HG02970 (cell line): Measurements from ENCODE around the gene FGGY.

Experiments
- ATAC-seq: cut with Tn5 transposase; IDR thresholded peaks from one replicate; pipeline ENCODE4 v1.9.1; 2021; ENCODE audit warnings: mild to moderate bottlenecking, moderate library complexity, moderate number of reproducible peaks; ENCODE audit not compliant: unreplicated experiment, low FRiP score

The FGGY gene

DNA sequence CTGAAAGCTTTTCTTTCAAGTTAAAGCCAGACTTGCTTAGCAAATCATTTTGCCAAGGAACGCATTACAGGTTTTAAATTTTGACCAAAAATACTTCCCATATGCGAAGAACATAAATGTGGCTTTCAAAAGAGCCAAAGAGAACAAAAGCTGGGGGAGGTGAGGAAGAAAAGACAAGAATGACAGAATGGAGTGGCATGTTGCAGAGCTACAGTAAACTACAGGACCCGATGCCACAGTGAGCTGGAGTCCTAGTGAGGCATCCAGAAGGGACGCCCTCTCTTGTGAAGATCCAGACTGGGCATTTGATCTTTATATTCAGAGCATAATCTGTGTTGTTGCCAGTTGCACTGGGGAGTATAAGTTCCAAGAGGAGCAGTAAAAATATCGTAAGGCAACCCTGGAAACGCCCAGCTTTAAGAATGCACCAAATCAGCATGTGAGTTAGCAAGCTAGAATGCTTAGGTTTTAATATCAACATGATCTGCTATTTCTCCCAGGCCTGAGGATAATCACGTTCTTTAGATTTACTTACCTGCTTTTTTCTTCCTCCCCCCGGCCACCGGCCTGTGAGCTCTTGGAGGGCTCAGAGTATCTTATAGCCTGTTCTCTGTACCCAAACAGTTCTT, 469.4 kb downstream of the FGGY start:
- ATAC-seq: no peak

DNA sequence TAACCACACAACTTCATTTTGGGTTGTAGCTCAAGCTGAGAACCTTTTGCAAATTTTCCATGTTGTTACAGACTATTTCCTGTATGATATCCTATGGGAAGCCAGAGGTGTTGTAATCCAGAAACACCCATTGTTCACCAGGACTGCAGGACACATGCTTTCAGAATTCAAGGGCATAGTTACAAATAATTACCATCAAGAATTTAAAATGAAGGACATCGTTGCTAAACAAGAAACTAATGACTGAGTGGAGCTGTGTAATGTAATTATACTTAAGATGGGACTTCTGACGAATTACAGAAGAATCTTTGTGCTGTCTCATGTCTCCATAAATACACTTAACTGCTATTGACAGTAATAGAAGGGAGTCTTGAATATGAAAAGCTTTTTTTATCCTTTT, 470.2 kb downstream of the FGGY start:
- ATAC-seq: no peak

DNA sequence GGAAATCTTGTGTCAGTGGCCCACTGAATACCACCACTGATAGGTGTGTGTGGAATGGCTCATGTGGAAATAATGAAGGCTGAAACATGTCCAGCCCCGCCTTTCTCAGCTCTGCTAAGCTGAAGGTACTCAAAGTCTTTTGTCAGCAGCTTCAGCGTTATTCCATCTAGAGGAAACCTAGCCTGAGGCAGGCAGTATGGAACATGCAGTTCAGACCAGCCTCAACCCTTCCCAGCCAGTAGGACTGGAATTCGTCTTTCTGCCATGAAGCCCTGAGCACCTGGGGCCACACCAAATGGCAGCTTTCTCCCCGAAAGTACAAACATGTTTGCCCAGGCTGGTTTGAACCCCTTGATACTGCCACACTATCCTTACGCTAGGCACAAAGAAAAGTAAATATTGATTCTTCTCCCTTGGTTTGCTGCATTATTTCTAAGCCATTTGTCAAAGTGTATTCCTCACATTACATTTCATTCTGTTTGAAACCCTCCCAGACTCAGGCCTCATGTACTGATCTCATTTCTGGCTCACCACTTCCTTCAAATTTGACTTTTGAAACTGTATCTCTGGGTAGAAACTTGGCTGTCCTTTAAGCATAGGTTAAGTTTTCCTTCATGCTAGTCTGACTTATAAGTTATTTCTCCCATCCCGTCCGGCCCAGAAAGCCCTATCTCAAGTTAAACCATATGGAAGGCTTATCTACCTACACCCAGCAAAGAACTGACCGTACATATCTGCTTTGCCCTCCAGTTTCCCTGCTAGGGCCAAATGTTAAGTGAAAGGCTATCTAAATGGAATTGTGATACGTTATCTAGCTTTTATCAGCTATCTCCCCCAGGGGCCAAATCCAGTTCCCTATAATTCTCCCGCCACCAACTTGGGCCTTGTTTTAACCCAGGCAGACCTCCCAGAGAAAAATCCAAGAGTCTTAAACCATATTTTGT, 472.2 kb downstream of the FGGY start:
- no peak for ATAC-seq

DNA sequence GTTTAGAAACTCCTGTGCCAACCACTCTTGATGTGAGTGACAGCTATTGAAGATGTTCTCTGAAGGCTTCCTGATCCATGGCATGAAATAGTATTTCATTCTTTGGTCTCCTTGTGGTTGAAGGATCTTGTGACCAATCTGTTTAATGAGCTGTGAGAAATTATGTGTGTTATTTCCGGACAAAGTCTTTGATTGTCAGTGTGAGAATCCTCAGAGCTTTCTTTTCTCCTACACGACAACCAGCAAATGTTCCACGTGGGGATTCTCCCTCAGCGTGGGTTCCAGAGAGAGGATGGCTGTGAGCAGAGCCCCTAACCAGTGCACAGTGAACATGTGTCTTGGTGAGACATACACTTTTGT, 472.8 kb downstream of the FGGY start:
- ATAC-seq: no peak

DNA sequence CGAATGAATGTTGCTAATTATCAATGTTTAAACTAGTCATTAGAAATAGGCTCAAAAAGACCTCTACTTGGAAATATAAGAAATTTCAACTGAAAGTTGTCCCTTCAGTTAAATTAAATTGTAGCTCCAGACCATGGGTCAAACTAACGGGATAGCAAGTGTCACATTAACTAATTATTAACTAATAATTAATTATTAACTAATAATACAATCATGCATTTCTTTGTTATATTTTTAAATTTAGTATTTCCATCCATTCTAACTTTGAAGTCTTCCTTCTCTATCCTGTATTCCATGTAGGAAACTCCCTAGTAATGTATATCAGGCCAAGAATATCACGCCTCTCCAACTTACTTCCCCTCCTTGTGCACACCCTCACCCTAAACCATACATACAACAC, 474.5 kb downstream of the FGGY start:
- no peak for ATAC-seq

DNA sequence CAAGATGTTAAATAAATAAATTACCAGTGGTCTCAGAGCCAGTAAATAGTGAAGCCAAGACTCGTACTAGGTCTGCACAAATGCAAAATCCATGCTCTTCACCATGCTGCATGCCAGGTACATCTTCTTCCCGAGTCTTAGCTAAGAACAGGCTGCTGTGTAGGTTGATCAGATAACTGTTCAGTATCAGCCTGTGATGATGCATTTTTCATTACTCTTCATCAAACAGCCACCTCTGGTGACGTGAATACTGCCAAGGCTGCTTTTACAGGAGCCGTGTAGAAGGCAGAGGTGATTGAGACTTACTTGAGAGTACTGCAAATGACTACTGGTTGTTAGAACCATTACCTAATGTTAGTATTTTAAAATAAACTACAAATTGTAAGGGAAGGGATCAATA, 478.6 kb downstream of the FGGY start:
- ATAC-seq: no peak

DNA sequence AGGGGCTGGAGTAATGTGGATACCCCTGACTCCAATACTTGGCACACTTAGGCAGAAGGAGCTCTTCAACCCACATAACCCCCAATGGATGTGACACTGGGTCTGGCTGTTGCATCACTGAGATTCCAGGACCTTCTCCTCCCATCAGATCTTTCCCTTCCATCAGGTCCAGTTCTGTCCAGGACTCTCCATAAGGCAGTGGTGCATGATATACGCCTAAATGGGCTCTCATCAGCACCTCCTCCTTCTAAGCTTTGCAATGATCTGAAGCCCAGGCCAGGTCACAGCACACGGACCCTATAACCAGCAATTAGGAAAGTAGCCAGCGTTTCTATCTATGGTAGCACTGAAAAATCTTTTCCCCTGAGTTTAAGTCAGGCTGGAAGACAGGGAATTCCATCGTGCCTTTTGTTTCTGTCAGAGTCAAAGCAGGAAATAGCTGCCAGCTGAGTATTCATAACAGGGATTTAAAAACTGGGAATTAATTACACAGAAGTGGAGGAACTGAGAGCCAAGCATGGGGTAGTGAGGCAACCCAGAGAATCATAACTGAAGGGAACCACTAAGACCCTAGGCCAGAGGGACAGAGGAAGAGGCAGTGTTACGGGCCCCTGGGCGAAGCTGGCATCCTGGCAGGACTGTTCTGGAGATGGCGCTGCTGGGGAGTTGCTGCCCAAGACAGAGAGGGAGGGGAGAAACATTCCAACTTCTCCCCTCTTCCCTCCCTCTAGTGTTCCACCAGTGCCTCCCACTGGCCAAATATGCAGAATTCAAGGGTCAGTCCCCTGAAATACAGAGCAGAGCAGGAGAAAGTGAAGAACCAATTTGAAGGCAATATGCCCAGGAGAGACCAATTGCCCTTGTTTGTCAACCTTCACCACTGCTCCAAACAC, 480.3 kb downstream of the FGGY start:
- ATAC-seq: no peak

DNA sequence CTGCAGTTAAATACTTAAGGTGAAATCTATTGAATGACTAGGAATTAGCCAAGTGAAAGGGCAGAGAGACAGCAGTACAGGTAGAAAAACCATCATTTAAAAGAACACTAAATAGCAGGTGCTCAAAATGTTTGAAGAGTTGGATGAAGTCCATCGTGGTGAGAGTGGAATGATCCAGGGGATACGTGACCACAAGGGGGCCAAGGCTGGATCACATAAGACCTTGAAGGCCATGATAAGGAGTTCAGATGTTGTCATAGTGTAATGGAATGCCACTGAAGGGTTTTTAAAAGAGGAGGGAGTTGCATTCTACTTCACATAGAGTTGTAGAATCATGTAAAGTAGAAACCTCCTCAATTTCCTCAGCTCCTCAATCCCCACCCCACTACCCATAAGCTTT, 483.1 kb downstream of the FGGY start:
- ATAC-seq: no peak

DNA sequence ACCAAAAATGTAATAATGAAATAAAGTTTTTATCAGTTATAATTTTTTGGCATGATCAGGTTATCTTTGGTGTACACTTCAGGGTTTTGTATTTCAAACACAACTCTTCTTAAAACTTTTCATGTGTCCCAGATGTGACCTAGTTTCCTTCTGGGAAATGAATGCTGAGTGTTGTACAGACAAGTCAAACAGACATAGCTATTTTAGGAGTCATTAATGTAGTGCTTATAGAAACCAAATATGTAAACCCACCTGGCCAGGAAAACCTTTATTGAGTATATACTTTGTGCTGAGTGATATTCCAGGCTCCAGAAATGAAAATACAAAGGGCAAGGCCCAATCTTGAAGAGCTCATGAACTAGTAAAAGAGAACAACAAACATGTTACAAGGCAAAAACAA, 491.9 kb downstream of the FGGY start:
- ATAC-seq: no peak

DNA sequence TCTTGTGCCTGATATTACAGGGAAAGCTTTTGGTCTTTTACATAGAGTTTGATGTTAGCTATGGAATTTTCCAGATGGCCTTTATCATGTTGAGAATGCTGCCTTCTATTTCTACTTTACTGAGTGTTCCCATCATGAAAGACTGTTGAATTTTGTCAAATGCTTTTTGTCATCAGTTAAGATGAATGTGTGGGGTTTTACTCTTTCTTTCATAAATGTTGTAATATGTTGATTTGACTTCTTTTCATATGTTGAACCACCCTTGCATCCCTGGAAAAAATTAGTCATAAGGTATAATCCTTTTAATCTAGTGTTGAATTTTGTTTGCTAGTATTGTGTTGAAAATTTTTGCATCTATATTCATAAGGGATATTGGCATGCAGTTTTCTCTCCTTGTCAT, 501.7 kb downstream of the FGGY start:
- ATAC-seq: no peak

DNA sequence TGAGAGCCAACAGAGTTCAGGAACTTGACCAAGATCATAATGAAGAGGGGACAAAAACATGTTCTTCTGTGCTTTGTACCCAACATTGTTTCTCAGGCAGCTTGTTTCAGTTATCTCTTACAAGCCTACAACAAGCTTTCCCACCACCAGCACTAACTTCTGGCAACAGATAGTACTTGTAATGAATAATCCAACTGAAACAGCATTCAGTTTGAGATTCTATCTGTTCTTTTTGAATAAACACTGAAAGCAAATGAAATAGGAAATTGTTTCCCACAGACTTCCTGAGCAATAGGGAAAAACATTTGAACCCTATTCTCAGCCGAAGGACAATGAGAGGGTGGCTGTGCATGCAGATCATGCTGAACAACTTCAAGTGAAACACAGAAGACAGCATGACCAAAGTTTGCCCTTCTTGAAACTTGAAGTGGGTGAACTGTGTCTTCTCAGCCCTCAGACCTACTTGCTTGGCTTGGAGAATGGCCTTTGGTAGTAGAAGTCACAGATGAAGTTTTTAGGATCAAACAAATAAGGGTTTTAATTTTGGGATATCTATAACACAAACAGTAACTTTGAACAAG, 506.7 kb downstream of the FGGY start:
- no peak for ATAC-seq

DNA sequence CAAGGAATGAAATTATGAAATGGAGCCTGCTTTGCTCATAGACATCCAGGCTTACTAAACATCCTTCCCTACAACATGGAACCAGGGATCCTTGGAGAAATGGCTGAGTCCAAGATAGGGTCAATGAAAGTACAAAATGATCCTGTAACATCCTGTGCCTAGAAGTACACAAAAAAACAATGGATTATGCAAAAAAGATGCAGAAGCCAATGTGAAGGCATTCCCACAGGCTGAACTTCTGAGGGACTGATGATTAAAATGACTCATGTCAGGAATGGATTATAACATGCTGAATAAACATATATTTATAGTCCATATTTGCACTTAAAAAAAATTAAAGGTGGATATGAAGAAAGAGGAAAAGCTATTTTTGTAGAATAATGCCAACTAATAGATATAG, 507.4 kb downstream of the FGGY start:
- ATAC-seq: no peak

DNA sequence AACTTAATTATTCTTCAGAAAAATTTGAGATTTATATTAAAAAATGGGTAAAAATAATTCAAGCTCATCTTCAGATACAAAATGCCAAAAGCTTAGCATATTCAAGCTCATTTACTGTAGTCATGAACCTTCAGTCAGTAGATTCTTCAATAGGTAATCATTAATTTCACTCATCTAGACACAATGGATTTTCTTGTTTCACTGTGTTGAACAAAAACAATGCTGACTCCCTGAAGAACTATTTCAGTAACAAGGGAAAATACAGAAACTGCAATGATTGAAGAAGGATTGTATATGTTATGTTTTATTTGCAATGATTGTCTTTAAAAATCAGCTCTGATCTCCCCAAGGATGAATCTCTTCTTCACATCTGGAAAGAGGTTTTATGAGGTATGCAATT, 508.7 kb downstream of the FGGY start:
- no peak for ATAC-seq
